ENCODE results near the gene MEAK7. TPM values are rescaled to one million over a fixed set of nuclear protein-coding genes. Genes with fewer than 3 reads are reported as not detected.

The MEAK7 gene
- total RNA-seq, 1 donor from 2014 or later, result 18.4 TPM

GRCh38 chr16:84482951-84483881, 21.2 kb downstream of the MEAK7 start:
- peaks cover 15% of the 10 kb centered on the region for H3K36me3 Mint-ChIP-seq

GRCh38 chr16:84482001-84482891, 22.2 kb downstream of the MEAK7 start:
- Histone ChIP-seq H3K4me2 (no peak overlapping the region), H3F3A (ENCODE audit: low read depth) (no peaks in the 10 kb centered on the region), H3K9ac (no peak overlapping the region), H3K27me3 (no peaks in the 10 kb centered on the region), H3K79me2 (ENCODE audit: low read depth) (no peaks in the 10 kb centered on the region), H3K9me3 (ENCODE audit: low read depth) (no peaks in the 10 kb centered on the region), H4K20me1 (ENCODE audit: low read depth) (no peaks in the 10 kb centered on the region), H3K27ac (no peak overlapping the region), H3K4me3 (no peak overlapping the region), H3K36me3 (no peaks in the 10 kb centered on the region), H3K4me1 (no peaks in the 10 kb centered on the region), H2AFZ (replicated peaks) (no peak overlapping the region)
- H3K36me3 Mint-ChIP-seq, result peaks cover 15% of the 10 kb centered on the region
- H3K27ac Mint-ChIP-seq, result no peak overlapping the region
- H3K4me1 Mint-ChIP-seq, result peaks cover 4% of the 10 kb centered on the region
- no peak for DNase-seq (ENCODE audit: low spot score)
- no peak for TF ChIP-seq EZH2 (IDR thresholded peaks at IDR 0.05)
- no peak for TF ChIP-seq CTCF (IDR thresholded peaks at IDR 0.05)
- no peak for TF ChIP-seq EZH2phosphoT487 (IDR thresholded peaks at IDR 0.05)
- H3K9me3 Mint-ChIP-seq, result no peaks in the 10 kb centered on the region
- no peaks in the 10 kb centered on the region for H3K27me3 Mint-ChIP-seq (ENCODE audit: insufficient read depth, low read depth)
- no peak overlapping the region for H3K4me3 Mint-ChIP-seq

More at GRCh38 chr16:84482951-84483881, 21.2 kb downstream of the MEAK7 start:
- no peaks in the 10 kb centered on the region for H3K79me2 ChIP-seq (ENCODE audit: low read depth)
- H3K36me3 ChIP-seq, result no peaks in the 10 kb centered on the region
- no peak overlapping the region for H3K4me3 ChIP-seq
- H3K9me3 Mint-ChIP-seq, result no peaks in the 10 kb centered on the region
- no peak overlapping the region for H3K27ac Mint-ChIP-seq
- TF ChIP-seq EZH2phosphoT487 (IDR thresholded peaks at IDR 0.05), result no peak
- TF ChIP-seq CTCF (IDR thresholded peaks at IDR 0.05), result no peak
- no peak for TF ChIP-seq EZH2 (IDR thresholded peaks at IDR 0.05)
- no peak for DNase-seq (ENCODE audit: low spot score)
- H3K4me1 Mint-ChIP-seq, result peaks cover 4% of the 10 kb centered on the region
- H3K9ac ChIP-seq, result no peak overlapping the region
- H3K4me1 ChIP-seq, result no peaks in the 10 kb centered on the region
- no peaks in the 10 kb centered on the region for H3F3A ChIP-seq (ENCODE audit: low read depth)
- H3K4me2 ChIP-seq, result no peak overlapping the region
- no peak overlapping the region for H3K4me3 Mint-ChIP-seq
- no peaks in the 10 kb centered on the region for H4K20me1 ChIP-seq (ENCODE audit: low read depth)
- no peaks in the 10 kb centered on the region for H3K27me3 Mint-ChIP-seq (ENCODE audit: insufficient read depth, low read depth)
- H2AFZ ChIP-seq (replicated peaks), result no peak overlapping the region
- no peaks in the 10 kb centered on the region for H3K9me3 ChIP-seq (ENCODE audit: low read depth)
- no peaks in the 10 kb centered on the region for H3K27me3 ChIP-seq
- H3K27ac ChIP-seq, result no peak overlapping the region

- Histone ChIP-seq H3K9ac (no peak overlapping the region), H3F3A (ENCODE audit: low read depth) (no peaks in the 10 kb centered on the region), H3K79me2 (ENCODE audit: low read depth) (no peaks in the 10 kb centered on the region), H3K9me3 (ENCODE audit: low read depth) (no peaks in the 10 kb centered on the region), H3K4me2 (no peak overlapping the region), H3K27me3 (no peaks in the 10 kb centered on the region), H3K4me3 (no peak overlapping the region), H3K27ac (no peak overlapping the region), H3K4me1 (no peaks in the 10 kb centered on the region), H4K20me1 (ENCODE audit: low read depth) (no peaks in the 10 kb centered on the region), H2AFZ (replicated peaks) (no peak overlapping the region), H3K36me3 (no peaks in the 10 kb centered on the region)
- TF ChIP-seq EZH2 (IDR thresholded peaks at IDR 0.05), result no peak
- TF ChIP-seq EZH2phosphoT487 (IDR thresholded peaks at IDR 0.05), result no peak
- no peak for TF ChIP-seq CTCF (IDR thresholded peaks at IDR 0.05)
- H3K9me3 Mint-ChIP-seq, result no peaks in the 10 kb centered on the region
- H3K36me3 Mint-ChIP-seq, result peaks cover 17% of the 10 kb centered on the region
- H3K27ac Mint-ChIP-seq, result no peak overlapping the region
- H3K27me3 Mint-ChIP-seq (ENCODE audit: insufficient read depth, low read depth), result no peaks in the 10 kb centered on the region
- H3K4me1 Mint-ChIP-seq, result peaks cover 7% of the 10 kb centered on the region
- no peak overlapping the region for H3K4me3 Mint-ChIP-seq
- DNase-seq (ENCODE audit: low spot score), result no peak
These were observed 23.3 kb downstream of the MEAK7 start for GRCh38 chr16:84481051-84481735.

Measured in neural progenitor cell (in vitro differentiated cells).